Transverse colon (tissue), 4 donors: ENCODE results near the gene FCER2.

Source experiments
- CTCF ChIP-seq, 5 experiments: fragments of 200-600 bp in 3 of 5; fragments of 450-650 bp in 2 of 5; sonication (generic) in 3 of 5; IDR thresholded peaks; 1 replicate in 2 of 5; 2 replicates in 3 of 5; pipeline ENCODE4 v1.5.1; 2016 to 2017; ENCODE audit warnings: antibody characterized with exemption in 5 of 5, inconsistent platforms in 3 of 5, mild to moderate bottlenecking in 2 of 5, moderate library complexity in 1 of 5
- EP300 ChIP-seq: sonication (generic); formaldehyde crosslinking; IDR thresholded peaks from one replicate; pipeline ENCODE4 v1.6.1; 2017; ENCODE audit warnings: antibody characterized with exemption, low read depth
- POLR2A ChIP-seq: fragments of 450-650 bp; IDR thresholded peaks from one replicate; pipeline ENCODE4 v1.6.1; 2016; ENCODE audit warnings: antibody characterized with exemption, mild to moderate bottlenecking, moderate library complexity
- POLR2AphosphoS5 ChIP-seq, 3 donors: sonication (generic); formaldehyde crosslinking; IDR thresholded peaks; one replicate each; pipeline ENCODE4 v1.6.1; 2016; ENCODE audit warnings: antibody characterized with exemption in 3 of 3

- TF ChIP-seq CTCF (IDR thresholded peaks at IDR 0.05) = no peak
- no peak for TF ChIP-seq POLR2AphosphoS5 (IDR thresholded peaks at IDR 0.05)
- TF ChIP-seq EP300 = no peak
- no peak for TF ChIP-seq POLR2A
Observed at GRCh38 chr19:7720351-7720750, 18.4 kb upstream of the FCER2 start.
